H9 (cell line): Measurements from ENCODE around the gene CRYGN. TPM values are rescaled to one million over a fixed set of nuclear protein-coding genes. Genes with fewer than 3 reads are reported as not detected.

Experiments used
- DNase-seq: peaks from one replicate; pipeline ENCODE4 v3.0.0-alpha.2; 2017
- H2AFZ ChIP-seq: one replicate; pipeline ENCODE4 v1.6.1; 2013; ENCODE audit warnings: mild to moderate bottlenecking, low read length, control low read depth, moderate library complexity
- H2AK5ac ChIP-seq: 2 replicates; pipeline ENCODE4 v1.6.1; 2013; ENCODE audit warnings: low read length, control low read depth, mixed read lengths; ENCODE audit not compliant: insufficient read length
- H2BK120ac ChIP-seq: one replicate; pipeline ENCODE4 v1.6.1; 2013; ENCODE audit warnings: low read depth, mild to moderate bottlenecking, low read length, control low read depth, inconsistent platforms; ENCODE audit not compliant: poor library complexity, severe bottlenecking
- H2BK12ac ChIP-seq: 2 replicates; pipeline ENCODE4 v1.6.1; 2013; ENCODE audit warnings: low read length, control low read depth, mixed read lengths, low read depth; ENCODE audit not compliant: insufficient read length
- H2BK15ac ChIP-seq: 2 replicates; pipeline ENCODE4 v1.6.1; 2013; ENCODE audit warnings: low read depth, low read length, control low read depth
- H2BK20ac ChIP-seq: one replicate; pipeline ENCODE4 v1.6.1; 2013; ENCODE audit warnings: low read depth, mild to moderate bottlenecking, low read length, control low read depth, inconsistent platforms; ENCODE audit not compliant: poor library complexity, severe bottlenecking
- H2BK5ac ChIP-seq: 2 replicates; pipeline ENCODE4 v1.6.1; 2013; ENCODE audit warnings: low read length, control low read depth, mixed read lengths; ENCODE audit not compliant: insufficient read length
- H3K14ac ChIP-seq: 2 replicates; pipeline ENCODE4 v1.6.1; 2013; ENCODE audit warnings: low read length, control low read depth; ENCODE audit not compliant: insufficient read depth
- H3K18ac ChIP-seq: 2 replicates; pipeline ENCODE4 v1.6.1; 2013; ENCODE audit warnings: low read depth, mild to moderate bottlenecking, mixed read lengths, low read length, control low read depth; ENCODE audit not compliant: insufficient read length
- H3K23ac ChIP-seq: 2 replicates; pipeline ENCODE4 v1.6.1; 2013; ENCODE audit warnings: low read length, control low read depth, mixed read lengths, low read depth; ENCODE audit not compliant: insufficient read length
- H3K23me2 ChIP-seq: 2 replicates; pipeline ENCODE4 v1.6.1; 2013; ENCODE audit warnings: low read depth, mild to moderate bottlenecking, mixed read lengths, low read length, control low read depth; ENCODE audit not compliant: insufficient read length, poor library complexity, severe bottlenecking
- H3K27ac ChIP-seq: 2 replicates; pipeline ENCODE4 v1.5.1; 2013; ENCODE audit warnings: low read length, control low read depth, mixed read lengths, low read depth; ENCODE audit not compliant: insufficient read length
- H3K27me3 ChIP-seq: 2 replicates; pipeline ENCODE4 v1.6.1; 2013; ENCODE audit warnings: low read length, control low read depth, inconsistent platforms; ENCODE audit not compliant: insufficient read depth
- H3K4ac ChIP-seq: 2 replicates; pipeline ENCODE4 v1.6.1; 2013; ENCODE audit warnings: low read depth, mild to moderate bottlenecking, control low read depth, inconsistent platforms, low read length, moderate library complexity
- H3K4me1 ChIP-seq: 2 replicates; pipeline ENCODE4 v1.6.1; 2013; ENCODE audit warnings: low read length, control low read depth, inconsistent platforms; ENCODE audit not compliant: insufficient read depth
- H3K4me2 ChIP-seq: 2 replicates; pipeline ENCODE4 v1.6.1; 2013; ENCODE audit warnings: low read length, control low read depth, mixed read lengths; ENCODE audit not compliant: insufficient read length, insufficient read depth
- H3K56ac ChIP-seq: 2 replicates; pipeline ENCODE4 v1.6.1; 2013; ENCODE audit warnings: low read depth, mild to moderate bottlenecking, mixed read lengths, low read length, control low read depth; ENCODE audit not compliant: insufficient read length
- H3K79me1 ChIP-seq: 2 replicates; pipeline ENCODE4 v1.6.1; 2013; ENCODE audit warnings: low read depth, mild to moderate bottlenecking, moderate library complexity, low read length, control low read depth, inconsistent platforms; ENCODE audit not compliant: insufficient read depth, poor library complexity, severe bottlenecking
- H3K79me2 ChIP-seq: 2 replicates; pipeline ENCODE4 v1.6.1; 2013; ENCODE audit warnings: low read length, control low read depth, inconsistent platforms; ENCODE audit not compliant: insufficient read depth
- H3K9ac ChIP-seq: 2 replicates; pipeline ENCODE4 v1.6.1; 2013; ENCODE audit warnings: low read length, control low read depth, mixed read lengths; ENCODE audit not compliant: insufficient read length; ENCODE audit errors: extremely low read depth
- H3K9me3 ChIP-seq: one replicate; pipeline ENCODE4 v1.6.1; 2013; ENCODE audit warnings: low read depth, low read length, inconsistent platforms; ENCODE audit not compliant: control insufficient read depth
- H3T11ph ChIP-seq: one replicate; pipeline ENCODE4 v1.6.1; 2013; ENCODE audit warnings: mild to moderate bottlenecking, low read length, control low read depth, inconsistent platforms
- H4K20me1 ChIP-seq: one replicate; pipeline ENCODE4 v1.6.1; 2013; ENCODE audit not compliant: control insufficient read depth, insufficient read length, insufficient read depth
- H4K5ac ChIP-seq: 2 replicates; pipeline ENCODE4 v1.6.1; 2013; ENCODE audit warnings: low read depth, mild to moderate bottlenecking, mixed read lengths, low read length, control low read depth; ENCODE audit not compliant: insufficient read length
- H4K8ac ChIP-seq: replicated peaks from 2 replicates; pipeline ENCODE4 v1.6.1; 2013; ENCODE audit warnings: low read length, control low read depth, mixed read lengths, low read depth; ENCODE audit not compliant: insufficient read length
- H4K91ac ChIP-seq: 2 replicates; pipeline ENCODE4 v1.6.1; 2013; ENCODE audit warnings: low read depth, mild to moderate bottlenecking, moderate library complexity, mixed read lengths, low read length, control low read depth; ENCODE audit not compliant: insufficient read length
- H3K27ac Mint-ChIP-seq, 3 experiments: 2 replicates in 2 of 3; 3 replicates in 1 of 3; pipeline ENCODE4 v1.8.0; 2020 to 2021; ENCODE audit warnings: mixed read lengths in 3 of 3, mild to moderate bottlenecking in 1 of 3, moderate library complexity in 1 of 3
- H3K27me3 Mint-ChIP-seq: 2 replicates; pipeline ENCODE4 v1.8.0; 2021; ENCODE audit warnings: low read depth, mild to moderate bottlenecking, moderate library complexity, mixed read lengths
- H3K36me3 Mint-ChIP-seq, 3 experiments: 2 replicates in 2 of 3; 3 replicates in 1 of 3; pipeline ENCODE4 v1.8.0; 2020 to 2021; ENCODE audit warnings: low read depth in 3 of 3, mixed read lengths in 3 of 3; ENCODE audit not compliant: insufficient read depth in 1 of 3
- H3K4me1 Mint-ChIP-seq, 2 experiments: 2 replicates each; pipeline ENCODE4 v1.8.0; 2020; ENCODE audit warnings: mixed read lengths in 2 of 2
- H3K4me3 Mint-ChIP-seq, 2 experiments: 2 replicates in 1 of 2; 3 replicates in 1 of 2; pipeline ENCODE4 v1.8.0; 2020 to 2021; ENCODE audit warnings: mild to moderate bottlenecking in 2 of 2, mixed read lengths in 2 of 2, moderate library complexity in 1 of 2
- H3K9me3 Mint-ChIP-seq, 2 experiments: 2 replicates in 1 of 2; 3 replicates in 1 of 2; pipeline ENCODE4 v1.8.0; 2020; ENCODE audit warnings: mild to moderate bottlenecking in 2 of 2, mixed read lengths in 2 of 2, moderate library complexity in 1 of 2
- WGBS: extraction: QIAGEN DNeasy Blood & Tissue Kit; methylation state at CpG from one replicate; pipeline ENCODE4 v1.1.7; 2013; ENCODE audit warnings: missing lambda C conversion rate, low lambda C conversion rate, mixed read lengths; ENCODE audit not compliant: insufficient read length; ENCODE audit errors: extremely low coverage; 5-methylcytosine and 5-hydroxymethylcytosine counted together
- total RNA-seq: library from RNA; stranded (reverse); gene quantifications from 2 replicates; pipeline ENCODE4 v1.2.1, GENCODE V29; 2021
- TF ChIP-seq, protein P1 (sequence below): fragments of 200-600 bp; sonication (generic); conservative IDR thresholded peaks from 3 replicates; pipeline ENCODE4 v1.8.0; 2021; ENCODE audit warnings: antibody characterized with exemption, mild to moderate bottlenecking

CRYGN gene
- total RNA-seq, 1 experiment from 2014 or later: 1.8 TPM

DNA sequence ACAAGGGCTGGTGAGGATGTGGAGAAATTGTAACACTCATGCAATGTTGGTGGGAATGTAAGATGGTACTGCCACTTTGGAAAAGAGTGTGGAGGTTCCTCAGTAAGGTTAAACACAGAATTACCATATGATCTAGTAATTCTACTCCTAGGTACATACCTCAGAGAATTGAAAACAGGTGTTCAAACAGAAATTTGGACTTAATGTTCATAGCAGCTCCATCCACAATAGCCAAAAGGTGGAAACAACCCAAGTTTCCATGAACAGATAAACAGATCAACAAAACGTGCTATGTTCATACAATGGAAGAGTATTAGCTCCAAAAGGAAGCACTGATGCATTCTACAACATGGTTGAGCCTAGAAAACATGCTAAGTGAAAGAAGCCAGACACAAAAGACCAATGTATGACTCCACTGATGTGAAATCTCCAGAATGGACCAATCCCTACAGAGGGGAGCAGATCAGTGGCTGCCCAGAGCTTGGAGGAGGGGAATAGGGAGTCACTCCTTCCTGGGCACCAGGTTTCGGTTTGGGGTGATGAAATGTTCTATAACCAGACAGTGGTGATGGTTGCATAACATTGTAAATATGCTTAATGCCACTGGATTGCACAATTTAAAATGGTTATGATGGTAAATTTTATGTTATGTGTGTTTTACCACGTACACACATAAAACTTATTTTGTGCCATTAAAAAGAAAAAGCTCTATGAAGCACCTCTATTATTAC, 24.4 kb downstream of the CRYGN start:
- no peak overlapping the region for H2AFZ ChIP-seq
- no peak overlapping the region for H2BK15ac ChIP-seq
- TF ChIP-seq, protein P1, sequence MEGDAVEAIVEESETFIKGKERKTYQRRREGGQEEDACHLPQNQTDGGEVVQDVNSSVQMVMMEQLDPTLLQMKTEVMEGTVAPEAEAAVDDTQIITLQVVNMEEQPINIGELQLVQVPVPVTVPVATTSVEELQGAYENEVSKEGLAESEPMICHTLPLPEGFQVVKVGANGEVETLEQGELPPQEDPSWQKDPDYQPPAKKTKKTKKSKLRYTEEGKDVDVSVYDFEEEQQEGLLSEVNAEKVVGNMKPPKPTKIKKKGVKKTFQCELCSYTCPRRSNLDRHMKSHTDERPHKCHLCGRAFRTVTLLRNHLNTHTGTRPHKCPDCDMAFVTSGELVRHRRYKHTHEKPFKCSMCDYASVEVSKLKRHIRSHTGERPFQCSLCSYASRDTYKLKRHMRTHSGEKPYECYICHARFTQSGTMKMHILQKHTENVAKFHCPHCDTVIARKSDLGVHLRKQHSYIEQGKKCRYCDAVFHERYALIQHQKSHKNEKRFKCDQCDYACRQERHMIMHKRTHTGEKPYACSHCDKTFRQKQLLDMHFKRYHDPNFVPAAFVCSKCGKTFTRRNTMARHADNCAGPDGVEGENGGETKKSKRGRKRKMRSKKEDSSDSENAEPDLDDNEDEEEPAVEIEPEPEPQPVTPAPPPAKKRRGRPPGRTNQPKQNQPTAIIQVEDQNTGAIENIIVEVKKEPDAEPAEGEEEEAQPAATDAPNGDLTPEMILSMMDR: no peak
- peaks cover 28 to 31% of the 10 kb centered on the region in 2 experiments for H3K4me1 Mint-ChIP-seq
- no peak overlapping the region for H3K56ac ChIP-seq
- no peak overlapping the region for H3K4me3 Mint-ChIP-seq
- H2BK12ac ChIP-seq: no peak overlapping the region
- H4K20me1 ChIP-seq: no peaks in the 10 kb centered on the region
- H3K18ac ChIP-seq: no peak overlapping the region
- no peak overlapping the region for H3K14ac ChIP-seq
- H3K4me1 ChIP-seq: peaks cover 12% of the 10 kb centered on the region; the same call in 1 of the 2 replicates
- H2BK20ac ChIP-seq: no peak overlapping the region
- H4K5ac ChIP-seq: no peak overlapping the region
- H3K23me2 ChIP-seq: peaks cover 4% of the 10 kb centered on the region
- H4K8ac ChIP-seq: no peak overlapping the region
- no peak overlapping the region for H3K27ac Mint-ChIP-seq
- H3K9me3 ChIP-seq: no peaks in the 10 kb centered on the region
- H3T11ph ChIP-seq: no peak overlapping the region
- peaks cover 0 to 4% (median 0%) of the 10 kb centered on the region in 3 experiments; a peak in 1 of 7 replicates for H3K36me3 Mint-ChIP-seq
- H3K27me3 Mint-ChIP-seq: peaks cover 96% of the 10 kb centered on the region
- no peak overlapping the region for H3K4me2 ChIP-seq
- peaks cover 3 to 12% of the 10 kb centered on the region in 2 experiments; a peak in 4 of 5 replicates for H3K9me3 Mint-ChIP-seq
- no CpG with 5 or more reads among the region's 3 CpGs for WGBS
- no peak overlapping the region for H4K91ac ChIP-seq
- DNase-seq: no peak
- H3K79me1 ChIP-seq: no peaks in the 10 kb centered on the region
- no peak overlapping the region for H3K9ac ChIP-seq
- H3K27ac ChIP-seq: no peak overlapping the region
- peaks cover 8% of the 10 kb centered on the region; the same call in 1 of the 2 replicates for H3K27me3 ChIP-seq
- no peak overlapping the region for H3K4ac ChIP-seq
- H2BK120ac ChIP-seq: no peak overlapping the region
- no peaks in the 10 kb centered on the region for H3K79me2 ChIP-seq
- H3K23ac ChIP-seq: no peak overlapping the region
- H2AK5ac ChIP-seq: no peak overlapping the region
- no peak overlapping the region for H2BK5ac ChIP-seq
